Left renal pelvis (tissue), 4 donors: Measurements from ENCODE around the gene ANAPC2. TPM values are rescaled to one million over a fixed set of nuclear protein-coding genes. Genes with fewer than 3 reads are reported as not detected.

Experiments
- DNase-seq, 4 donors: peaks; one replicate each; pipeline ENCODE4 v3.0.0-alpha.2; 2013; ENCODE audit warnings: low read depth in 4 of 4, low spot score in 3 of 4
- polyA plus RNA-seq, 4 donors: library from polyadenylated mRNA; unstranded; fragments of 120-200 nt; gene quantifications; one replicate each; pipeline ENCODE4 v1.2.1, GENCODE V29; 2013; ENCODE audit not compliant: insufficient read length in 4 of 4

Gene ANAPC2
- polyA plus RNA-seq, 4 donors = 32.7 to 54.9 (median 41.4) TPM

- DNase-seq = no peak
These were observed 10.0 kb downstream of the ANAPC2 start for GRCh38 chr9:137178201-137178938.

GRCh38 chr9:137176302-137177182 is 11.8 kb downstream of the ANAPC2 start:
- DNase-seq = no peak

- no peak for DNase-seq
These were observed 12.9 kb downstream of the ANAPC2 start for GRCh38 chr9:137175345-137175961.

GRCh38 chr9:137174722-137175293 is 13.6 kb downstream of the ANAPC2 start:
- no peak for DNase-seq

- no peak for DNase-seq
These were observed 14.3 kb downstream of the ANAPC2 start for GRCh38 chr9:137173796-137174664.

- no peak for DNase-seq
These were observed 15.2 kb downstream of the ANAPC2 start for GRCh38 chr9:137172901-137173795.

- no peak for DNase-seq
These were observed 17.0 kb downstream of the ANAPC2 start for GRCh38 chr9:137171149-137171900.

GRCh38 chr9:137170486-137171148 is 17.7 kb downstream of the ANAPC2 start:
- no peak for DNase-seq

- DNase-seq = no peak
These were observed 18.4 kb downstream of the ANAPC2 start, which contains the start of gene LRRC26 for GRCh38 chr9:137169896-137170358. LRRC26 (minus strand) TSS chr9:137170051; CDS start chr9:137169943, 108 bp downstream.

- peak in 2 of 4 donors; percentile 19 to 24 for DNase-seq
These were observed 19.2 kb downstream of the ANAPC2 start for GRCh38 chr9:137168904-137169856.

GRCh38 chr9:137168573-137168903 is 19.8 kb downstream of the ANAPC2 start:
- DNase-seq = no peak

GRCh38 chr9:137167747-137168572 is 20.4 kb downstream of the ANAPC2 start:
- DNase-seq = peak in 1 of 4 donors; percentile 20

GRCh38 chr9:137167277-137167746 is 21.0 kb downstream of the ANAPC2 start:
- DNase-seq = no peak

- DNase-seq = no peak
These were observed 21.8 kb downstream of the ANAPC2 start for GRCh38 chr9:137166380-137167229.
